ENCODE data around the gene OMD. TPM values are rescaled to one million over a fixed set of nuclear protein-coding genes. Genes with fewer than 3 reads are reported as not detected.

Gene OMD
- total RNA-seq (2022; extraction: Qiagen RNA extraction): not detected in 5 replicates

GRCh38 chr9:92424340-92424739 lies at the start of gene OMD:
OMD (minus strand) TSS chr9:92424471; CDS start chr9:92417558, 6,913 bp downstream.

GRCh38 chr9:92404042-92404836 lies 20.0 kb downstream of the OMD start, which contains the start of gene OGN:
OGN (minus strand) TSS chr9:92404578; CDS start chr9:92403407, 1,171 bp downstream.

Other genes starting within 250 kb of the OMD start
- 105 to 124 TPM (median 108 TPM) in 5 replicates for gene IARS1, start 130.8 kb downstream of the OMD start, total RNA-seq (2022; extraction: Qiagen RNA extraction)
- 28.2 to 38.1 TPM (median 31.6 TPM) in 5 replicates for gene NOL8, start 99.1 kb downstream of the OMD start, total RNA-seq (2022; extraction: Qiagen RNA extraction)
- gene CENPP, start 98.5 kb downstream of the OMD start, total RNA-seq (2022; extraction: Qiagen RNA extraction): 5.0 to 9.1 TPM (median 8.6 TPM) in 5 replicates
- not detected in 5 replicates for gene OGN, start 19.9 kb downstream of the OMD start, total RNA-seq (2022; extraction: Qiagen RNA extraction)
- gene ASPN, start 58.0 kb upstream of the OMD start, total RNA-seq (2022; extraction: Qiagen RNA extraction): not detected in 5 replicates
- 0.08 to 0.11 TPM (median 0.11 TPM) in 5 replicates for gene ECM2, start 111.5 kb upstream of the OMD start, total RNA-seq (2022; extraction: Qiagen RNA extraction)
- 12.2 to 13.3 TPM (median 12.8 TPM) in 5 replicates for gene IPPK, start 245.7 kb upstream of the OMD start, total RNA-seq (2022; extraction: Qiagen RNA extraction)

Measured in A549 treated with dexamethasone at 1 μM for 4 hours (cell line).